ENCODE results near the gene SPATS2L.

DNA sequence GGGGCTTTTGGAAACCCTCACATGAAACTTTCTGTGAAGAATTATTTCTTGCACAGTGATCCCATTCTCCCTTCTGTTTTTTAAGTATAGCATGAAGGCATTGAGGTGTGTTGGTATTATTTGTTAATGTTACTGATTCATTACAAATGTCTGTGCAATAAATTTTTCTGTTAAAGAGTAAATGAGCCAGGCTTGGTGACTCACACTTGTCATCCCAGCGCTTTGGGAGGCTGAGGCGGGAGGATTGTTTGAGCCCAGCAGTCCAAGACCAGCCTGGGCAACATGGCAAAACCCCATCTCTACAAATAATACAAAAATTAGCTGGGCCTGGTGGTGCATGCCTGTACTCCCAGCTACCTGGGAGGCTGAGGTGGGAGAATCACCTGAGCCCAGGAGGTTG, 115.6 kb downstream of the SPATS2L start:
- TF ChIP-seq EHF (CRISPR knock-in tag; IDR thresholded peaks at IDR 0.05) (no peak), MAZ (IDR thresholded peaks at IDR 0.05; ENCODE audit: borderline replicate concordance, low read depth, low read length) (no peak)

Measured in A549 (cell line).